ENCODE data around the gene PHETA1.

The PHETA1 gene

GRCh38 chr12:111410431-111411184 is 41.7 kb upstream of the PHETA1 start:
- no peak overlapping the region for H3K4me3 ChIP-seq (ENCODE audit: low read length in 2 of 2)
- H3K27me3 ChIP-seq (ENCODE audit: control insufficient read depth in 1 of 2, insufficient read depth in 2 of 2, low read length in 2 of 2), result no peaks in the 10 kb centered on the region
- H3K27ac ChIP-seq (ENCODE audit: low read length), result peak overlapping the region; percentile 24
- no peaks in the 10 kb centered on the region for H3K36me3 ChIP-seq (ENCODE audit: control insufficient read depth in 2 of 2, insufficient read depth in 2 of 2, low read length in 2 of 2)
- H3K9me3 ChIP-seq (ENCODE audit: control insufficient read depth in 2 of 2, low read length in 2 of 2), result no peaks in the 10 kb centered on the region
- peak overlapping the region in 1 of 2 donors; percentile 42 for H3K9ac ChIP-seq (ENCODE audit: low read length in 2 of 2)
- H3K4me1 ChIP-seq (ENCODE audit: control insufficient read depth, insufficient read depth, low read length), result peaks cover 54% of the 10 kb centered on the region

- H3K4me3 ChIP-seq (ENCODE audit: low read length in 2 of 2), result no peak overlapping the region
- H3K27me3 ChIP-seq (ENCODE audit: control insufficient read depth in 1 of 2, insufficient read depth in 2 of 2, low read length in 2 of 2), result no peaks in the 10 kb centered on the region
- H3K36me3 ChIP-seq (ENCODE audit: control insufficient read depth in 2 of 2, insufficient read depth in 2 of 2, low read length in 2 of 2), result no peaks in the 10 kb centered on the region
- peak overlapping the region; percentile 24 for H3K27ac ChIP-seq (ENCODE audit: low read length)
- no peaks in the 10 kb centered on the region for H3K9me3 ChIP-seq (ENCODE audit: control insufficient read depth in 2 of 2, low read length in 2 of 2)
- H3K4me1 ChIP-seq (ENCODE audit: control insufficient read depth, insufficient read depth, low read length), result peaks cover 58% of the 10 kb centered on the region
- no peak overlapping the region for H3K9ac ChIP-seq (ENCODE audit: low read length in 2 of 2)
Observed at GRCh38 chr12:111409780-111410430, 41.0 kb upstream of the PHETA1 start.

- Histone ChIP-seq H3K36me3 (ENCODE audit: control insufficient read depth in 2 of 2, insufficient read depth in 2 of 2, low read length in 2 of 2) (no peaks in the 10 kb centered on the region), H3K9ac (ENCODE audit: low read length in 2 of 2) (no peak overlapping the region), H3K4me1 (ENCODE audit: control insufficient read depth, insufficient read depth, low read length) (peaks cover 63% of the 10 kb centered on the region), H3K9me3 (ENCODE audit: control insufficient read depth in 2 of 2, low read length in 2 of 2) (no peaks in the 10 kb centered on the region), H3K27ac (ENCODE audit: low read length) (no peak overlapping the region), H3K4me3 (ENCODE audit: low read length in 2 of 2) (peak overlapping the region; percentile 7 to 29), H3K27me3 (ENCODE audit: control insufficient read depth in 1 of 2, insufficient read depth in 2 of 2, low read length in 2 of 2) (no peaks in the 10 kb centered on the region)
Observed at GRCh38 chr12:111409403-111409779, 40.5 kb upstream of the PHETA1 start.

GRCh38 chr12:111408686-111409402 is 39.9 kb upstream of the PHETA1 start:
- H3K27me3 ChIP-seq (ENCODE audit: control insufficient read depth in 1 of 2, insufficient read depth in 2 of 2, low read length in 2 of 2), result no peaks in the 10 kb centered on the region
- no peaks in the 10 kb centered on the region for H3K36me3 ChIP-seq (ENCODE audit: control insufficient read depth in 2 of 2, insufficient read depth in 2 of 2, low read length in 2 of 2)
- no peak overlapping the region for H3K27ac ChIP-seq (ENCODE audit: low read length)
- H3K9me3 ChIP-seq (ENCODE audit: control insufficient read depth in 2 of 2, low read length in 2 of 2), result no peaks in the 10 kb centered on the region
- peak overlapping the region; percentile 20 to 29 for H3K4me3 ChIP-seq (ENCODE audit: low read length in 2 of 2)
- peaks cover 64% of the 10 kb centered on the region for H3K4me1 ChIP-seq (ENCODE audit: control insufficient read depth, insufficient read depth, low read length)
- H3K9ac ChIP-seq (ENCODE audit: low read length in 2 of 2), result no peak overlapping the region

GRCh38 chr12:111408116-111408440 is 39.2 kb upstream of the PHETA1 start:
- Histone ChIP-seq H3K4me1 (ENCODE audit: control insufficient read depth, insufficient read depth, low read length) (peaks cover 63% of the 10 kb centered on the region), H3K9ac (ENCODE audit: low read length in 2 of 2) (no peak overlapping the region)

GRCh38 chr12:111407377-111408115 is 38.7 kb upstream of the PHETA1 start:
- Histone ChIP-seq H3K27me3 (ENCODE audit: control insufficient read depth in 1 of 2, insufficient read depth in 2 of 2, low read length in 2 of 2) (no peaks in the 10 kb centered on the region), H3K4me3 (ENCODE audit: low read length in 2 of 2) (peak overlapping the region; percentile 84 to 90), H3K27ac (ENCODE audit: low read length) (peak overlapping the region; percentile 64), H3K9me3 (ENCODE audit: control insufficient read depth in 2 of 2, low read length in 2 of 2) (no peaks in the 10 kb centered on the region), H3K36me3 (ENCODE audit: control insufficient read depth in 2 of 2, insufficient read depth in 2 of 2, low read length in 2 of 2) (no peaks in the 10 kb centered on the region), H3K9ac (ENCODE audit: low read length in 2 of 2) (peak overlapping the region; percentile 36 to 83), H3K4me1 (ENCODE audit: control insufficient read depth, insufficient read depth, low read length) (peaks cover 67% of the 10 kb centered on the region)

More at GRCh38 chr12:111408116-111408440, 39.2 kb upstream of the PHETA1 start:
- Histone ChIP-seq H3K36me3 (ENCODE audit: control insufficient read depth in 2 of 2, insufficient read depth in 2 of 2, low read length in 2 of 2) (no peaks in the 10 kb centered on the region), H3K9me3 (ENCODE audit: control insufficient read depth in 2 of 2, low read length in 2 of 2) (no peaks in the 10 kb centered on the region), H3K4me3 (ENCODE audit: low read length in 2 of 2) (no peak overlapping the region), H3K27me3 (ENCODE audit: control insufficient read depth in 1 of 2, insufficient read depth in 2 of 2, low read length in 2 of 2) (no peaks in the 10 kb centered on the region), H3K27ac (ENCODE audit: low read length) (no peak overlapping the region)

- H3K4me3 ChIP-seq (ENCODE audit: low read length in 2 of 2), result peak overlapping the region; percentile 84 to 90
- no peaks in the 10 kb centered on the region for H3K9me3 ChIP-seq (ENCODE audit: control insufficient read depth in 2 of 2, low read length in 2 of 2)
- H3K9ac ChIP-seq (ENCODE audit: low read length in 2 of 2), result peak overlapping the region; percentile 72 to 83
- peak overlapping the region; percentile 64 for H3K27ac ChIP-seq (ENCODE audit: low read length)
- no peaks in the 10 kb centered on the region for H3K27me3 ChIP-seq (ENCODE audit: control insufficient read depth in 1 of 2, insufficient read depth in 2 of 2, low read length in 2 of 2)
- peaks cover 62% of the 10 kb centered on the region for H3K4me1 ChIP-seq (ENCODE audit: control insufficient read depth, insufficient read depth, low read length)
- H3K36me3 ChIP-seq (ENCODE audit: control insufficient read depth in 2 of 2, insufficient read depth in 2 of 2, low read length in 2 of 2), result no peaks in the 10 kb centered on the region
Observed at GRCh38 chr12:111406474-111407376, 37.8 kb upstream of the PHETA1 start.

- peak within 1 kb of the TSS; percentile 72 to 83 for H3K9ac ChIP-seq (ENCODE audit: low read length in 2 of 2)
- H3K27me3 ChIP-seq (ENCODE audit: control insufficient read depth in 1 of 2, insufficient read depth in 2 of 2, low read length in 2 of 2), result no peaks in the 10 kb centered on the region
- H3K27ac ChIP-seq (ENCODE audit: low read length), result peak within 1 kb of the TSS; percentile 70
- no peaks in the 10 kb centered on the region for H3K9me3 ChIP-seq (ENCODE audit: control insufficient read depth in 2 of 2, low read length in 2 of 2)
- peaks cover 57% of the 10 kb centered on the region for H3K4me1 ChIP-seq (ENCODE audit: control insufficient read depth, insufficient read depth, low read length)
- H3K4me3 ChIP-seq (ENCODE audit: low read length in 2 of 2), result peak within 1 kb of the TSS; percentile 84 to 90
- H3K36me3 ChIP-seq (ENCODE audit: control insufficient read depth in 2 of 2, insufficient read depth in 2 of 2, low read length in 2 of 2), result no peaks in the 10 kb centered on the region
Observed at GRCh38 chr12:111405859-111406473, 37.1 kb upstream of the PHETA1 start, which contains the start of gene SH2B3. Gene SH2B3 (plus strand): TSS chr12:111405923. CDS start chr12:111418146, 12,223 bp downstream.

GRCh38 chr12:111405149-111405858 is 36.4 kb upstream of the PHETA1 start:
- Histone ChIP-seq H3K4me1 (ENCODE audit: control insufficient read depth, insufficient read depth, low read length) (peaks cover 51% of the 10 kb centered on the region), H3K36me3 (ENCODE audit: control insufficient read depth in 2 of 2, insufficient read depth in 2 of 2, low read length in 2 of 2) (no peaks in the 10 kb centered on the region), H3K4me3 (ENCODE audit: low read length in 2 of 2) (peak overlapping the region; percentile 67 to 90), H3K27me3 (ENCODE audit: control insufficient read depth in 1 of 2, insufficient read depth in 2 of 2, low read length in 2 of 2) (no peaks in the 10 kb centered on the region), H3K27ac (ENCODE audit: low read length) (peak overlapping the region; percentile 70), H3K9ac (ENCODE audit: low read length in 2 of 2) (no peak overlapping the region), H3K9me3 (ENCODE audit: control insufficient read depth in 2 of 2, low read length in 2 of 2) (no peaks in the 10 kb centered on the region)

All from stomach smooth muscle (tissue), 2 donors.